Measurements from ENCODE around the gene HYDIN.
"Not testable (repeated sequence)": the region's sequence is repeated elsewhere in the genome, so short reads cannot be mapped to it uniquely, and the experiment has no call there.

DNA sequence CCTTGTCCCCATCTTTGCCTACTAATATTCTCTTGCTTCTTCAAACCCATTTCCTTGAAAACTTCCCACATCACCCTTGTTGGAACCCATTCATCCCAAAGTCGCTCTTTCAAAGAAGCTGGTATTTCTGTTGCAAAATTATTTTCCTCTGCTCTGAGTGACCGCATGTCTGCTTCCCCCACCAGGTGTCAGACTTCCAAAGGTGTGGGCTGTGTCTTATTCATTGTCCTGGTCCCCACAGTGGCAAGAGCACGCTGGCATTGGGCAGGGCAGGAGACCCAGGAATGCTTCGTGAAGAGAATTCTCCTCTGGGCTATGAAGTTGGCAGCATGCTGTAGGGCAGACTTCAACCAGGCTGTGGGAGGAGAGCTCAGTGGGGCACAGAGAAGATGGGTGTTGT lies 275.6 kb downstream of the HYDIN start:
- not testable (repeated sequence) for TF ChIP-seq POLR2A (IDR thresholded peaks at IDR 0.05)
- TF ChIP-seq, protein P1, sequence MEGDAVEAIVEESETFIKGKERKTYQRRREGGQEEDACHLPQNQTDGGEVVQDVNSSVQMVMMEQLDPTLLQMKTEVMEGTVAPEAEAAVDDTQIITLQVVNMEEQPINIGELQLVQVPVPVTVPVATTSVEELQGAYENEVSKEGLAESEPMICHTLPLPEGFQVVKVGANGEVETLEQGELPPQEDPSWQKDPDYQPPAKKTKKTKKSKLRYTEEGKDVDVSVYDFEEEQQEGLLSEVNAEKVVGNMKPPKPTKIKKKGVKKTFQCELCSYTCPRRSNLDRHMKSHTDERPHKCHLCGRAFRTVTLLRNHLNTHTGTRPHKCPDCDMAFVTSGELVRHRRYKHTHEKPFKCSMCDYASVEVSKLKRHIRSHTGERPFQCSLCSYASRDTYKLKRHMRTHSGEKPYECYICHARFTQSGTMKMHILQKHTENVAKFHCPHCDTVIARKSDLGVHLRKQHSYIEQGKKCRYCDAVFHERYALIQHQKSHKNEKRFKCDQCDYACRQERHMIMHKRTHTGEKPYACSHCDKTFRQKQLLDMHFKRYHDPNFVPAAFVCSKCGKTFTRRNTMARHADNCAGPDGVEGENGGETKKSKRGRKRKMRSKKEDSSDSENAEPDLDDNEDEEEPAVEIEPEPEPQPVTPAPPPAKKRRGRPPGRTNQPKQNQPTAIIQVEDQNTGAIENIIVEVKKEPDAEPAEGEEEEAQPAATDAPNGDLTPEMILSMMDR (IDR thresholded peaks at IDR 0.05) = not testable (repeated sequence)

All from heart left ventricle (tissue), 13 donors.